Measurements from ENCODE around the gene REEP5.

DNA sequence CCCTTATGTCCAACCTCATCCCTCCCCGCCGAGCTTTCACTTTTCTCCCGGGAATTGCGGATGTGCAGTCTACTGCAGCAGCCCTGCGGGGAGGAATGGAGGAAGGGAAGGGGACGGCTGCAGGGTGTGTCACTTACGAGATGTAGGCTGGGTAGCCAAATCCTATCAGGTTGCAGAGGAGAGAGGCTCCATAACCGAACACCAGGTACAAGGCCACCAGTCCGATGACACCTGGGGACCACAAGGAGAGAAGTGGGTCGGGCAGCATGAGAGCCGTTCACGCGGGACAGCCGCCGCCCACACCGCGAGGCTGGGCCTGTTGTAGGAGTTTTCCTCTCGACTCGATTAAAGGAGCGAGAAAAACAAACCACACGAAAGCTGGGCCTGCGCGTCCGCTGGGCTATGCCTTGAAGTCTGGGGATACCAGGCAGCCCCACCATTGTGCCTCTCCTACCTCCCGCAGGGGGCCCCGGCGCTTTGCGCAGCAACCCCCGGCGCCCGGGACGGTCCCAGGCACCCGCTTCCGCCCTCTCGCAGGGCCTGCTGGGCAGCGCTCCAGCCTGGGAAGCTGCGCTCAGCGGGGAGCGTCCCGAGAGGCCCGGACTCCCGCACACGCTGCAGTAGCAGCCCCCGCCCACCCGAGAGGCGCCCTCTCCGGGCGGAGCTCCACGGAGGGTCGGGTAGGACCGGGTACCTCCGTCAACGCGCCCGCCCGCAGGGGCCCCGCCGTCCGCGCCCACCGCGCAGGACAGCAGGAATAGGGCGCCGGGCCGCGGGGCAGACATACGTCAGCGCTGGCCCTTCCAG is 798 bp downstream of the REEP5 start:
- peak in 2 of 4 experiments; percentile 8 to 15 for TF ChIP-seq CTCF (IDR thresholded peaks at IDR 0.05)
- TF ChIP-seq POLR2AphosphoS5 (IDR thresholded peaks at IDR 0.05), result peak; percentile 27
- peak; percentile 38 for TF ChIP-seq POLR2A (IDR thresholded peaks at IDR 0.05)
